Keratinocyte (primary cell): ENCODE measurements around the gene TYRO3. TPM values are rescaled to one million over a fixed set of nuclear protein-coding genes. Genes with fewer than 3 reads are reported as not detected.
A peak's percentile ranks its signal among the peaks of the same experiment; 100 is the strongest.

ENCODE experiments used
- DNase-seq: peaks from one replicate; pipeline ENCODE4 v3.0.0-alpha.2; 2011; ENCODE audit warnings: low read depth, missing footprints, low spot score
- FAIRE-seq: peaks from 2 replicates; lab custom pipeline; 2011; peaks lifted over from hg19 to GRCh38; lab: Jason Lieb, UNC
- H2AFZ ChIP-seq: 2 replicates; pipeline ENCODE4 v1.6.0; 2012; ENCODE audit warnings: low read length, control low read depth, inconsistent platforms; ENCODE audit not compliant: control insufficient read depth
- H3K27ac ChIP-seq: 2 replicates; pipeline ENCODE4 v1.5.1; 2011; ENCODE audit warnings: low read length; ENCODE audit not compliant: control insufficient read depth, insufficient read depth
- H3K27me3 ChIP-seq: 3 replicates; pipeline ENCODE4 v1.6.0; 2011; ENCODE audit warnings: low read length; ENCODE audit not compliant: control insufficient read depth, insufficient read depth; ENCODE audit errors: extremely low read depth
- H3K36me3 ChIP-seq, 2 experiments: 2 replicates in 1 of 2; 3 replicates in 1 of 2; pipeline ENCODE4 v1.5.1; 2011; ENCODE audit warnings: low read length in 2 of 2, mild to moderate bottlenecking in 1 of 2; ENCODE audit not compliant: control insufficient read depth in 2 of 2, insufficient read depth in 2 of 2; ENCODE audit errors: extremely low read depth in 1 of 2
- H3K4me1 ChIP-seq: 3 replicates; pipeline ENCODE4 v1.5.1; 2011; ENCODE audit warnings: low read length; ENCODE audit not compliant: control insufficient read depth, insufficient read depth; ENCODE audit errors: extremely low read depth
- H3K4me2 ChIP-seq: 3 replicates; pipeline ENCODE4 v1.6.0; 2011; ENCODE audit warnings: low read depth, low read length; ENCODE audit not compliant: control insufficient read depth, insufficient read depth; ENCODE audit errors: extremely low read depth
- H3K4me3 ChIP-seq, 3 experiments: fragments of 200-600 bp in 1 of 3; sonication (generic) in 1 of 3; 2 replicates in 2 of 3; 3 replicates in 1 of 3; pipeline ENCODE4 v1.5.1; 2011 to 2016; ENCODE audit warnings: low read length in 3 of 3, mild to moderate bottlenecking in 3 of 3, control low read depth in 2 of 3, inconsistent platforms in 1 of 3, low read depth in 1 of 3, mixed read lengths in 1 of 3, mixed run types in 1 of 3, moderate library complexity in 1 of 3; ENCODE audit not compliant: control insufficient read depth in 2 of 3, insufficient read depth in 2 of 3; ENCODE audit errors: extremely low read depth in 1 of 3
- H3K79me2 ChIP-seq: 2 replicates; pipeline ENCODE4 v1.6.0; 2012; ENCODE audit warnings: low read length; ENCODE audit not compliant: control insufficient read depth, insufficient read depth
- H3K9ac ChIP-seq: 3 replicates; pipeline ENCODE4 v1.6.0; 2011; ENCODE audit warnings: low read length; ENCODE audit not compliant: control insufficient read depth, insufficient read depth; ENCODE audit errors: extremely low read depth
- H3K9me1 ChIP-seq: 3 replicates; pipeline ENCODE4 v1.6.0; 2011; ENCODE audit warnings: low read length; ENCODE audit not compliant: control insufficient read depth, insufficient read depth; ENCODE audit errors: extremely low read depth
- H3K9me3 ChIP-seq: 2 replicates; pipeline ENCODE4 v1.5.1; 2012; ENCODE audit warnings: low read depth, low read length; ENCODE audit not compliant: control insufficient read depth
- H4K20me1 ChIP-seq: 3 replicates; pipeline ENCODE4 v1.6.0; 2011; ENCODE audit warnings: low read length; ENCODE audit not compliant: control insufficient read depth, insufficient read depth; ENCODE audit errors: extremely low read depth
- CTCF ChIP-seq, 3 experiments: IDR thresholded peaks in 1 of 3; conservative IDR thresholded peaks in 1 of 3; optimal IDR thresholded peaks in 1 of 3; 2 replicates in 2 of 3; 3 replicates in 1 of 3; pipeline versions ENCODE3 to v1.5.1; 2011; ENCODE audit warnings: low read length in 3 of 3, mild to moderate bottlenecking in 3 of 3, moderate library complexity in 2 of 3, control low read depth in 1 of 3, inconsistent platforms in 1 of 3; ENCODE audit not compliant: insufficient read depth in 2 of 3; ENCODE audit errors: extremely low read depth in 1 of 3
- EZH2 ChIP-seq: IDR thresholded peaks from one replicate; pipeline ENCODE4 v1.6.1; 2012; ENCODE audit warnings: inconsistent platforms, mild to moderate bottlenecking, low read length, moderate library complexity
- dilution Hi-C: fragments of 300-500 bp; cut with MboI; formaldehyde crosslinking; loops from one replicate; pipeline ENCODE4 v1.7.0; 2020; ENCODE audit warnings: low sequenced_read_pairs; ENCODE audit not compliant: extremely low pct_ligation_motif_present
- polyA plus RNA-seq, 5 experiments: library from polyadenylated mRNA; depleted of rRNA in 3 of 5; stranded (reverse) in 3 of 5; stranded (forward) in 1 of 5; unstranded in 1 of 5; fragments of >200 nt; gene quantifications; 1 replicate in 1 of 5; 2 replicates in 3 of 5; 3 replicates in 1 of 5; pipeline versions ENCODE4 v1.2.1 to v1.2.3, GENCODE V29; 2011 to 2012; ENCODE audit warnings: missing spikeins in 2 of 5, low read depth in 1 of 5, low replicate concordance in 1 of 5

The TYRO3 gene
- polyA plus RNA-seq, 1 donor (not counting 4 experiments of a cell fraction or from before 2014, with no cell fraction given), result 9.0 TPM

- H3K79me2 ChIP-seq, result no peaks in the 10 kb centered on the region
- peaks cover 15% of the 10 kb centered on the region for H3K4me1 ChIP-seq
- DNase-seq (no peak), FAIRE-seq (no peak)
- peak overlapping the region; percentile 54 for H3K4me2 ChIP-seq
- no peaks in the 10 kb centered on the region for H3K9me1 ChIP-seq
- H3K36me3 ChIP-seq, result peaks cover 0 to 5% of the 10 kb centered on the region in 2 experiments
- peaks cover 2% of the 10 kb centered on the region for H4K20me1 ChIP-seq
- TF ChIP-seq CTCF (optimal IDR thresholded peaks at IDR 0.05 in 1 of 3, IDR thresholded peaks at IDR 0.05 in 1 of 3, conservative IDR thresholded peaks at IDR 0.05 in 1 of 3; ENCODE audit: extremely low read depth in 1 of 3, insufficient read depth in 2 of 3, low read length in 3 of 3) (no peak), EZH2 (peak; percentile 97)
- H3K4me3 ChIP-seq, result peak overlapping the region in 1 of 3 experiments; percentile 54
- peaks cover 43% of the 10 kb centered on the region for H3K27me3 ChIP-seq
- dilution Hi-C loops, result no loop called here
- no peak overlapping the region for H3K9ac ChIP-seq
- H3K9me3 ChIP-seq, result no peaks in the 10 kb centered on the region
- H3K27ac ChIP-seq, result no peak overlapping the region
- no peak overlapping the region for H2AFZ ChIP-seq
These were observed 46.5 kb upstream of the TYRO3 start for GRCh38 chr15:41512512-41512939.

- Histone ChIP-seq H3K9me1 (no peaks in the 10 kb centered on the region), H2AFZ (no peak overlapping the region), H3K4me2 (peak overlapping the region; percentile 54), H3K27me3 (peaks cover 43% of the 10 kb centered on the region), H3K27ac (no peak overlapping the region), H3K79me2 (no peaks in the 10 kb centered on the region), H4K20me1 (peaks cover 2% of the 10 kb centered on the region), H3K36me3 (peaks cover 3 to 7% of the 10 kb centered on the region in 2 experiments), H3K9me3 (no peaks in the 10 kb centered on the region), H3K4me3 (peak overlapping the region in 2 of 3 experiments; percentile 25 to 54), H3K4me1 (peaks cover 15% of the 10 kb centered on the region), H3K9ac (no peak overlapping the region)
- TF ChIP-seq CTCF (optimal IDR thresholded peaks at IDR 0.05 in 1 of 3, IDR thresholded peaks at IDR 0.05 in 1 of 3, conservative IDR thresholded peaks at IDR 0.05 in 1 of 3; ENCODE audit: extremely low read depth in 1 of 3, insufficient read depth in 2 of 3, low read length in 3 of 3), result no peak
- peak; percentile 73 for TF ChIP-seq EZH2
- dilution Hi-C loops, result no loop called here
- FAIRE-seq (no peak), DNase-seq (no peak)
These were observed 46.0 kb upstream of the TYRO3 start for GRCh38 chr15:41512940-41513505.
